ENCODE data around the gene TSHZ1.

The TSHZ1 gene

DNA sequence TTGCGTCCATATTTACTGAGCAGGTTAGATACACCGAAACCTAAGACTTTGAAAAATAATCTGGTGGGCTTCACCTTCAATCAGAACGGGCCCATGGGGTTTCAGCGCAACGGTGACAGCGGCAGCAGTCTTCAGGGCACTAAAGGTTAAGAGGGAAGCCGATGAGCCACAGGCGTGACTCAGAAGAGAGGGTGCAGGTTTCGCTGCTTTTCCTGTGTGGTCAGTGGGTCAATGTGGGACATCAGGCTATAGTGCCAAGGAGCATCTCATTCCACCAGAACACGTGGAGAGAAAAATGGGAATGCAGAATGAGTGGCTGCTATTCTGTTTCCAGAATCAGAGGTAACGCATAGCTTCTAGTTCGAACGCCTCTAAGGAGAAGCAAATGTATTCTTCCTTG is 10.5 kb upstream of the TSHZ1 start:
- Histone ChIP-seq H3K9me3 (ENCODE audit: severe bottlenecking) (no peaks in the 10 kb centered on the region), H3K27me3 (ENCODE audit: insufficient read depth, low read depth, severe bottlenecking) (no peaks in the 10 kb centered on the region), H3K4me3 (ENCODE audit: low read depth, low read length) (no peak overlapping the region), H3K36me3 (peaks cover 25% of the 10 kb centered on the region), H3K27ac (no peak overlapping the region)
- TF ChIP-seq, protein P1, sequence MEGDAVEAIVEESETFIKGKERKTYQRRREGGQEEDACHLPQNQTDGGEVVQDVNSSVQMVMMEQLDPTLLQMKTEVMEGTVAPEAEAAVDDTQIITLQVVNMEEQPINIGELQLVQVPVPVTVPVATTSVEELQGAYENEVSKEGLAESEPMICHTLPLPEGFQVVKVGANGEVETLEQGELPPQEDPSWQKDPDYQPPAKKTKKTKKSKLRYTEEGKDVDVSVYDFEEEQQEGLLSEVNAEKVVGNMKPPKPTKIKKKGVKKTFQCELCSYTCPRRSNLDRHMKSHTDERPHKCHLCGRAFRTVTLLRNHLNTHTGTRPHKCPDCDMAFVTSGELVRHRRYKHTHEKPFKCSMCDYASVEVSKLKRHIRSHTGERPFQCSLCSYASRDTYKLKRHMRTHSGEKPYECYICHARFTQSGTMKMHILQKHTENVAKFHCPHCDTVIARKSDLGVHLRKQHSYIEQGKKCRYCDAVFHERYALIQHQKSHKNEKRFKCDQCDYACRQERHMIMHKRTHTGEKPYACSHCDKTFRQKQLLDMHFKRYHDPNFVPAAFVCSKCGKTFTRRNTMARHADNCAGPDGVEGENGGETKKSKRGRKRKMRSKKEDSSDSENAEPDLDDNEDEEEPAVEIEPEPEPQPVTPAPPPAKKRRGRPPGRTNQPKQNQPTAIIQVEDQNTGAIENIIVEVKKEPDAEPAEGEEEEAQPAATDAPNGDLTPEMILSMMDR (IDR thresholded peaks at IDR 0.05; ENCODE audit: low read depth, low read length): no peak
- no peak for DNase-seq

DNA sequence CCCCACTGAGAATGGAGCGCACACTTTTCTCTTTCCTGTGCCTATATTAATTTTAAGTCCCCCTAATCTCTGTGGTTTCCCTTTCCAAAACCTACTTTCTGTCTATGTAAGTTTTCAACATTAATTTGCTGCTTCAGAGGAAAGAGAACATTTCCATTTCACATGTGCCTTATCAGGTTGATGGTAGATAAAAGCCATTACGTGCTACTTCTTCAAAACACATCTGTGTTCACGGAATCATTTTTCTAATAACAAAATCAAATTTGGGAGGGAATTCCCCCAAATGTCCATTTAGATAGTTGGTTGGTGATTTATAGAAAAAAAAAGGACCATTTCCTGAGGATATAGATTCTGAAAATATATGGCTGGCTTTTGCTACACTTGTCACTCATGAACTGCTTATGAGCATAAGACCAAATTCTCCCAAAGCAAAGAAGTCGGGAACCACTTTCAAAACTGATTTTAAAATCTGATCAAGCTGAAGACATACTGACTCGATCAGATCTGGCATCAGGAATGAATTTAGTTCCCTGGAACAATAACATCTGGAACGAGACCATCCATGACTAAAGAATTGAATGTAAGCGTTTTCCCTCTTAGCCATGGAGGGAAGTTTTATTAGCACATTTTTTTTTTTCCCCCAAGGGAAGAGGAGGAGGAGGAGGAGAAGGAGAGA is 9.9 kb upstream of the TSHZ1 start:
- H3K27ac ChIP-seq: no peak overlapping the region
- TF ChIP-seq, protein P1 (IDR thresholded peaks at IDR 0.05; ENCODE audit: low read depth, low read length): no peak
- DNase-seq: no peak
- no peaks in the 10 kb centered on the region for H3K27me3 ChIP-seq (ENCODE audit: insufficient read depth, low read depth, severe bottlenecking)
- H3K4me3 ChIP-seq (ENCODE audit: low read depth, low read length): no peak overlapping the region
- H3K9me3 ChIP-seq (ENCODE audit: severe bottlenecking): no peaks in the 10 kb centered on the region
- H3K36me3 ChIP-seq: peaks cover 25% of the 10 kb centered on the region

DNA sequence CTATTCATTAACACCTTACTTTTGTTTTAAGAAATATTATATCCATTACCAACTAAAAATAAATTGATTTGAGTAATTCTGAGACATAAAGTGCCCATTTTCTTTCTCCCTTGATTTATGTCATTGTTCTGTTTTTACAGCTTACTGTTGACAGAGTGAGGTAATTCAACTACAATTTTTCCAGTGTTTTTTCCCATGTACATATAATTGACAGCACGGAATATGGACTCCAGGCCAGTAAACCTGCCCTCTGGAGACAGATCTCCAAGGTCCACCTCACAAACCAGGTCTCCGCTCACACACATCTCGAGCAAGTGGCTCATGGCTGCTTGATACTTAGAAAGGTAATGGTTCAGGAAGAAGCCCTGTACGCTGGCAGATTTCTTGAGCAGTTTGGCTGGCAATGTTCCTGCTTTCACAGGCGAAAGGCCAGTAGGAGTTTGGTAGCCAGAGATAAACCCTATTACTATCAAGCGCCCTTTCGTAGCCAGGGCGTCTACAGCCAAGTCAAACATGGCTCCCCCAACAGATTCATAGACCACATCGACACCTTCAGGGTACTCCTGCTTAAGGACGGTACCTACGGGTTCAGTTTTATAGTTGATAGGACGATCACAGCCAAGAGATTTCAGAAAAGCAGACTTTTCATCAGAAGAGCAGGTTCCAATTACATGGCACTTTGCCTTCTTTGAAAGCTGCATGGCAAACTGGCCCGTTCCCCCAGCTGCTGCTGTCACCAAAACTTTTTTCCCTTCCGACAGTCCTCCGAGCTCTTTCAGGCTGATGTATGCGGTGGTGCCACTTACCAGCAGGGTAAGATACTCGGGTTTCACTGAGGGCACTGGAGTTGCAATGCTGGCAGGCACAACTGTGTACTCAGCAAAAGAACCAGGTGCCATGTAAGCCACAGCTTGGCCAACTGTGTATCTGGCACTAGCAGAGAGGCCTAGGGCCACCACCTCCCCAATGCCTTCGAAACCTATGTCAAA is 9.0 kb upstream of the TSHZ1 start:
- peaks cover 25% of the 10 kb centered on the region for H3K36me3 ChIP-seq
- no peak overlapping the region for H3K4me3 ChIP-seq (ENCODE audit: low read depth, low read length)
- TF ChIP-seq, protein P1 (IDR thresholded peaks at IDR 0.05; ENCODE audit: low read depth, low read length): no peak
- no peaks in the 10 kb centered on the region for H3K9me3 ChIP-seq (ENCODE audit: severe bottlenecking)
- no peak for DNase-seq
- H3K27me3 ChIP-seq (ENCODE audit: insufficient read depth, low read depth, severe bottlenecking): no peaks in the 10 kb centered on the region
- H3K27ac ChIP-seq: no peak overlapping the region

DNA sequence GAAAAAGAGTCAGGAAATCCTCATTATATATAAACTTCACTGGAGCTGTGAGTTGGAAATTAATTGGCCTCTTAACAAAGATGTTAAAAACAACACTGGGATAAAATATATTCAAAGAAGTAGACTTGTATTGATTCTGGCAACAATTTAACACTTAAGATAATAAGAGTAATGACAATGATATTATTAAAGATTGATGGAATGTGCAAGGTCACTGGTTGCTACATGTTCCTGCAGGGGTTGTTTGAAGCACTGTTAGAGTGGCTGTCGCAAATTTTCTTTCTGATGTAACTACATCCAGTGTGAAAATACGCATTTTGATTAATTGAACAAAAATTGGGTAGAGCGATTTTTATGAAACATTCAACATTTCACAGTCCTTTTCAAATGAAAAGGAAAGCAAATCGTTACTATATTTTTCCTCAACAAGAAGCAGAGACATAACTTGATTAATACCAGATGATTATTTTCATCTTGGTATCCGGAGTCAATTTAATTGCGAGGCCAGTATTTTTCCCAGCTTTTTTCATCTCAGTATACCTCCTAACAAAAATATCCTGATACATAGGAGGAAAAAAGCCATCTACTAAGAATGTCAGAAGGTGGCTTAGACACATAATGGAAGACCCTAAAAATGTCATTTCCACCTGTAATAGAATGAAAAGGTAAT is 7.8 kb upstream of the TSHZ1 start:
- DNase-seq: no peak
- no peak overlapping the region for H3K4me3 ChIP-seq (ENCODE audit: low read depth, low read length)
- H3K36me3 ChIP-seq: peaks cover 25% of the 10 kb centered on the region
- H3K9me3 ChIP-seq (ENCODE audit: severe bottlenecking): no peaks in the 10 kb centered on the region
- H3K27me3 ChIP-seq (ENCODE audit: insufficient read depth, low read depth, severe bottlenecking): no peaks in the 10 kb centered on the region
- TF ChIP-seq, protein P1 (IDR thresholded peaks at IDR 0.05; ENCODE audit: low read depth, low read length): no peak
- no peak overlapping the region for H3K27ac ChIP-seq

DNA sequence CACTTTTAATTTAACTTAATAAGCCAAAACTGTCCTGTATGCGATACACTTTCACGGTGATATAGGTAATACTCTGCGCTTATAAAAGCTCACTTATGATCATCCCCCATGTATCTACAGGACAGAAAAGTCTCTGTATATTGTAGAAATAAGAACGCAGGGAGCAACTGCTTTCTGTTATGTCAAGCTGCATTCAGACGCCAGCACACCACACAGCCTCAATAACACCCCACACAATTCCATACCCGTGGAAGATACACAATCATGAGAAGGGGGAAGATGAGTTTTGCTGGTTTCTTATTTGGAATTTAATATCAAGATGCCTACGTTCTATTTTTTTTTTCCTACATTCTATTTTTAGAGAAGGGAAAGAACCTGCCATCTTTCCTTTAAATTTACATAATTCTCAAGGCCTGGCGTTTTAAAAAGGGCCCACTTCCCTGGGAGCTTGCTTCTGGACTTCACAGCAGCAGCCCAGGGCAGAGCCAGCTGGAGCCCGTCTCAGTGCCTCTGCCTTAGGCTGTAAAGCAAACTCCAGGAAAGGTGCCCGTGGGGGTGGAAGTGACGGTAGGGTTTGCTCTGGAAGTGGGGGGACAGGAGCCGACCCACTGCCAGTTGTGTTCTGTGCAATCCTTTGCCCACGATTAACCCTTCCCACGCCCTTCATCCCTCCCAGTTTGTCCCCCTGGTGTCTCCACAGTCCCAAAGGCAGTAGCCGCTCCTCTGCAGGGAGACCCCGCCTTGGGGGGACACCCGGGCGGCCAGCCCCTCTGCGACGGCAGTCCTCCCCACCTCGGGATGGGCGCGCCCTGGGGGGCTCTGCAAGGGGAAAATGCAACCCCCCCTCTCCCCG is 7.0 kb upstream of the TSHZ1 start:
- no peaks in the 10 kb centered on the region for H3K9me3 ChIP-seq (ENCODE audit: severe bottlenecking)
- H3K36me3 ChIP-seq: peaks cover 25% of the 10 kb centered on the region
- no peak overlapping the region for H3K4me3 ChIP-seq (ENCODE audit: low read depth, low read length)
- no peak overlapping the region for H3K27ac ChIP-seq
- no peaks in the 10 kb centered on the region for H3K27me3 ChIP-seq (ENCODE audit: insufficient read depth, low read depth, severe bottlenecking)
- TF ChIP-seq, protein P1 (IDR thresholded peaks at IDR 0.05; ENCODE audit: low read depth, low read length): no peak
- DNase-seq: no peak

All from WERI-Rb-1 (cell line).